Testis (tissue), 2 donors: ENCODE data around the gene KIAA1671.
"Not testable (repeated sequence)": the region's sequence is repeated elsewhere in the genome, so short reads cannot be mapped to it uniquely, and the experiment has no call there.

Source experiments
- CTCF ChIP-seq, 3 experiments: fragments of 450-650 bp in 2 of 3; fragments of 200-600 bp in 1 of 3; sonication (generic) in 1 of 3; IDR thresholded peaks; one replicate each; pipeline ENCODE4 v1.5.1; 2016 to 2019; ENCODE audit warnings: antibody characterized with exemption in 3 of 3, mild to moderate bottlenecking in 2 of 3, moderate library complexity in 1 of 3
- POLR2A ChIP-seq: fragments of 450-650 bp; IDR thresholded peaks from one replicate; pipeline ENCODE4 v1.6.1; 2017; ENCODE audit warnings: antibody characterized with exemption, mild to moderate bottlenecking, moderate library complexity

- TF ChIP-seq CTCF (IDR thresholded peaks at IDR 0.05); POLR2A: not testable (repeated sequence)
Observed at GRCh38 chr22:25230760-25231159, 278.2 kb downstream of the KIAA1671 start.
